ENCODE results near the gene NKAIN1.

GRCh38 chr1:31264790-31265386 is 25.2 kb upstream of the NKAIN1 start:
- no peak for TF ChIP-seq EZH2phosphoT487 (IDR thresholded peaks at IDR 0.05; ENCODE audit: borderline replicate concordance)
- TF ChIP-seq CTCF (conservative IDR thresholded peaks at IDR 0.05; ENCODE audit: low read length): no peak
